Neuronal stem cell (in vitro differentiated cells): ENCODE measurements around the gene PDGFRA.

Experiments used
- DNase-seq: peaks from one replicate; pipeline ENCODE4 v3.0.0-alpha.2; 2013; ENCODE audit warnings: low spot score
- H2AFZ ChIP-seq: one replicate; pipeline ENCODE4 v1.6.1; 2013; ENCODE audit warnings: mild to moderate bottlenecking, low read length, inconsistent platforms
- H2AK5ac ChIP-seq: 2 replicates; pipeline ENCODE4 v1.6.1; 2013; ENCODE audit warnings: low read depth, mild to moderate bottlenecking, inconsistent platforms, low read length, moderate library complexity, mixed read lengths
- H2BK120ac ChIP-seq: 2 replicates; pipeline ENCODE4 v1.6.1; 2013; ENCODE audit warnings: low read depth, mild to moderate bottlenecking, inconsistent platforms, low read length, moderate library complexity, mixed read lengths
- H2BK12ac ChIP-seq: one replicate; pipeline ENCODE4 v1.6.1; 2013; ENCODE audit warnings: low read length, inconsistent platforms
- H2BK15ac ChIP-seq: 2 replicates; pipeline ENCODE4 v1.6.1; 2013; ENCODE audit warnings: mild to moderate bottlenecking, low read length, inconsistent platforms, mixed read lengths
- H2BK5ac ChIP-seq: one replicate; pipeline ENCODE4 v1.6.1; 2013; ENCODE audit warnings: inconsistent platforms, mild to moderate bottlenecking, low read length, moderate library complexity
- H3K14ac ChIP-seq: one replicate; pipeline ENCODE4 v1.6.1; 2013; ENCODE audit warnings: low read length, inconsistent platforms
- H3K18ac ChIP-seq: 2 replicates; pipeline ENCODE4 v1.6.1; 2013; ENCODE audit warnings: low read length, inconsistent platforms
- H3K23ac ChIP-seq: 2 replicates; pipeline ENCODE4 v1.6.1; 2013; ENCODE audit warnings: low read depth, mild to moderate bottlenecking, mixed read lengths, low read length, inconsistent platforms; ENCODE audit not compliant: poor library complexity
- H3K27ac ChIP-seq: replicated peaks from 3 replicates; pipeline ENCODE4 v1.5.1; 2013; ENCODE audit warnings: low read length, inconsistent platforms
- H3K27me3 ChIP-seq, 3 experiments: 2 replicates each; pipeline ENCODE4 v1.6.1; 2013; ENCODE audit warnings: low read length in 3 of 3, mild to moderate bottlenecking in 2 of 3, inconsistent platforms in 1 of 3, low read depth in 1 of 3, mixed read lengths in 1 of 3, moderate library complexity in 1 of 3; ENCODE audit not compliant: control insufficient read depth in 3 of 3, insufficient read depth in 3 of 3
- H3K36me3 ChIP-seq, 2 donors: replicated peaks in 1 of 2; 2 replicates each; pipeline ENCODE4 v1.6.1; 2013; ENCODE audit warnings: low read length in 2 of 2; ENCODE audit not compliant: control insufficient read depth in 2 of 2, insufficient read depth in 2 of 2
- H3K4ac ChIP-seq: 2 replicates; pipeline ENCODE4 v1.6.1; 2013; ENCODE audit warnings: inconsistent platforms, mild to moderate bottlenecking, low read length, moderate library complexity
- H3K4me1 ChIP-seq, 2 donors: 1 replicate in 1 of 2; 2 replicates in 1 of 2; pipeline ENCODE4 v1.6.1; 2013; ENCODE audit warnings: low read length in 2 of 2, low read depth in 1 of 2; ENCODE audit not compliant: control insufficient read depth in 2 of 2, insufficient read depth in 1 of 2
- H3K4me2 ChIP-seq: one replicate; pipeline ENCODE4 v1.6.1; 2013; ENCODE audit warnings: mild to moderate bottlenecking, low read length, inconsistent platforms; ENCODE audit not compliant: insufficient read depth, poor library complexity, severe bottlenecking
- H3K4me3 ChIP-seq, 2 donors: 2 replicates each; pipeline ENCODE4 v1.5.1; 2013; ENCODE audit warnings: low read length in 2 of 2, mild to moderate bottlenecking in 2 of 2, inconsistent platforms in 1 of 2, moderate library complexity in 1 of 2
- H3K79me1 ChIP-seq: one replicate; pipeline ENCODE4 v1.6.1; 2013; ENCODE audit warnings: low read depth, mild to moderate bottlenecking, inconsistent platforms, low read length, moderate library complexity
- H3K9ac ChIP-seq: one replicate; pipeline ENCODE4 v1.6.1; 2013; ENCODE audit warnings: mild to moderate bottlenecking, low read depth, low read length, inconsistent platforms; ENCODE audit not compliant: poor library complexity
- H3K9me3 ChIP-seq, 2 donors: replicated peaks in 1 of 2; 2 replicates each; pipeline versions ENCODE3 to v1.6.1; 2013; ENCODE audit warnings: low read length in 2 of 2, mild to moderate bottlenecking in 2 of 2, inconsistent platforms in 1 of 2, low read depth in 1 of 2, mixed read lengths in 1 of 2, moderate library complexity in 1 of 2; ENCODE audit not compliant: control insufficient read depth in 2 of 2, insufficient read depth in 1 of 2
- H4K8ac ChIP-seq: one replicate; pipeline ENCODE4 v1.6.1; 2013; ENCODE audit warnings: low read depth, mild to moderate bottlenecking, inconsistent platforms, low read length, moderate library complexity
- H4K91ac ChIP-seq: one replicate; pipeline ENCODE4 v1.6.1; 2013; ENCODE audit warnings: low read length, low read depth, mild to moderate bottlenecking, inconsistent platforms; ENCODE audit not compliant: poor library complexity
- WGBS, 2 donors: extraction: QIAGEN DNeasy Blood & Tissue Kit; methylation state at CpG; one replicate each; pipeline ENCODE4 v1.1.7; 2013; ENCODE audit warnings: missing lambda C conversion rate in 2 of 2, mixed read lengths in 1 of 2; ENCODE audit not compliant: insufficient read length in 2 of 2, insufficient replicate concordance in 1 of 2; ENCODE audit errors: extremely low coverage in 2 of 2; 5-methylcytosine and 5-hydroxymethylcytosine counted together

The PDGFRA gene

DNA sequence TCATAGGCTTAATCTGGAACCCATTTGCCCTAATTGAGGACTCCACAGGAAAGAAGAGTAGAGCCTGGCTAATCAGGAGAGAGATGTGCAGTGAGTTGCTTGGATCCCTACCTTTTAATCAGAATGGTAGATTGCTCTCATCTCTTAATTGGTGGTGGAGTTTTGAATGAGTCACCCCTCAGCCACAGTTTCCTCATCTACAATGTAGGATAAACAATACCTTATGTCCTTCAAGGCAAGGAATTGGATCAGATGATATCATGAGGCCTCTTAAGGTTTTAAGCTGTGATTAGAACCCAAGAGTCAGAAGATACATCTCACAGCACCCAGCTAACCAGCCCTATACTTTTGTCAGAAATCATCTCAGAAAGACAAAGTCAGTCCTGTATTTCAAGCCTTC is 39.1 kb downstream of the PDGFRA start:
- no peak overlapping the region for H2AK5ac ChIP-seq
- H3K14ac ChIP-seq = no peak overlapping the region
- no peak overlapping the region for H4K91ac ChIP-seq
- H3K27me3 ChIP-seq = no peaks in the 10 kb centered on the region
- no peak overlapping the region for H2BK120ac ChIP-seq
- no peaks in the 10 kb centered on the region for H3K4me1 ChIP-seq
- H3K79me1 ChIP-seq = no peaks in the 10 kb centered on the region
- no peak overlapping the region for H2BK5ac ChIP-seq
- no peak overlapping the region for H3K23ac ChIP-seq
- no peak overlapping the region for H3K27ac ChIP-seq
- no peak overlapping the region for H3K18ac ChIP-seq
- no peak for DNase-seq
- H3K9ac ChIP-seq = no peak overlapping the region
- no peak overlapping the region for H4K8ac ChIP-seq
- no peak overlapping the region for H3K4ac ChIP-seq
- no peaks in the 10 kb centered on the region for H3K9me3 ChIP-seq
- no peak overlapping the region for H3K4me3 ChIP-seq
- no peak overlapping the region for H3K4me2 ChIP-seq
- H3K36me3 ChIP-seq = peaks cover 0 to 1% of the 10 kb centered on the region in 2 donors
- no peak overlapping the region for H2AFZ ChIP-seq
- H2BK12ac ChIP-seq = no peak overlapping the region
- H2BK15ac ChIP-seq = no peak overlapping the region

DNA sequence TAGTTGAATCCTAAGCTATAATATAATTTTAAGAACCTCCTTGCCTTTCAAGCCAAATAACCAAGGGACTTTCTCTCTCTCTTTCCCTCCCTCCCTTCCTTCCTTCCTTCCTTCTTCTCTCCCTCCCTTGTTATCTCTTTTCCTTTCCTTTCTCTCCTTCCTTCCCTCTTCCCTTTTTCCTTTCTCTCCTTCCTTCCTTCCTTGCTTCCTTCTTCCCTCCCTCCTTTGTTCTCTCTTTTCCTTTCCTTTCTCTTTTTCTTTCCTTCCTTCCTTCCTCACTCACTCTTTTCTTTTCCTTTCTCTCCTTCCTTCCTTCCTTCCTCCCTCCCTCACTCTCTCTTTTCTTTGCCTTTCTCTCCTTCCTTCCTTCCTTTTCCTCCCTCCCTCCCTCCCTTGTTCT is 42.4 kb downstream of the PDGFRA start:
- Histone ChIP-seq H4K8ac (no peak overlapping the region), H4K91ac (no peak overlapping the region), H3K36me3 (peaks cover 0 to 1% of the 10 kb centered on the region in 2 donors), H3K27ac (no peak overlapping the region), H3K14ac (no peak overlapping the region), H3K27me3 (peaks cover 0 to 8% (median 0%) of the 10 kb centered on the region in 3 experiments), H2BK120ac (no peak overlapping the region), H3K23ac (no peak overlapping the region), H2BK5ac (no peak overlapping the region), H3K18ac (no peak overlapping the region), H3K4me3 (no peak overlapping the region), H3K4me2 (no peak overlapping the region), H3K4ac (no peak overlapping the region), H2BK15ac (no peak overlapping the region), H3K9ac (no peak overlapping the region), H2AFZ (no peak overlapping the region), H3K4me1 (no peaks in the 10 kb centered on the region), H2BK12ac (no peak overlapping the region), H2AK5ac (no peak overlapping the region), H3K9me3 (no peaks in the 10 kb centered on the region), H3K79me1 (no peaks in the 10 kb centered on the region)
- DNase-seq = no peak

DNA sequence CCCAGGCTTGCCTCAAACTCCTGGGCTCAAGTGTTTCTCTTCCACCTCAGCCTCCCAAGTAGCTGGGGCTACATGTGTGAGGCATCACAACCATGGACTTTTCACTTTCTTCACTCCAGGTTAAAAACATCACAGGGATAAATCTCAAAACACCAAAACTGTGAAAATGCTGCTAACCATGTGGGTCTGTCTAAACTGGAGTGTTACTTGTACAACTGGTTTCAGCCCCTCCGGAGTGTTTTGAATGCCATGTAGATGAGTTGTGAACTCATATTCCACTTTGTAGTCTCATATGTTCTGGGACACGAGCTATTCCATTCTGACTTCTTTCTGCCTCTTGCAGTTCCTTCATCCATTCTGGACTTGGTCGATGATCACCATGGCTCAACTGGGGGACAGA is 43.0 kb downstream of the PDGFRA start:
- H2BK120ac ChIP-seq = no peak overlapping the region
- H3K9ac ChIP-seq = no peak overlapping the region
- H3K18ac ChIP-seq = no peak overlapping the region
- H3K4me1 ChIP-seq = peaks cover 0 to under 1% of the 10 kb centered on the region in 2 donors
- H2BK5ac ChIP-seq = no peak overlapping the region
- no peak overlapping the region for H2BK15ac ChIP-seq
- H3K9me3 ChIP-seq = no peaks in the 10 kb centered on the region
- H3K4me3 ChIP-seq = no peak overlapping the region
- H3K27me3 ChIP-seq = peaks cover 0 to 14% (median 0%) of the 10 kb centered on the region in 3 experiments
- H3K23ac ChIP-seq = no peak overlapping the region
- no CpG with 5 or more reads among the region's 3 CpGs for WGBS, 2 donors
- H3K4ac ChIP-seq = no peak overlapping the region
- H3K79me1 ChIP-seq = no peaks in the 10 kb centered on the region
- no peak overlapping the region for H2AFZ ChIP-seq
- no peak overlapping the region for H2AK5ac ChIP-seq
- no peak overlapping the region for H3K27ac ChIP-seq
- H3K4me2 ChIP-seq = no peak overlapping the region
- H2BK12ac ChIP-seq = no peak overlapping the region
- no peak overlapping the region for H4K8ac ChIP-seq
- peaks cover 0 to 1% of the 10 kb centered on the region in 2 donors for H3K36me3 ChIP-seq
- H3K14ac ChIP-seq = no peak overlapping the region
- no peak overlapping the region for H4K91ac ChIP-seq
- no peak for DNase-seq

DNA sequence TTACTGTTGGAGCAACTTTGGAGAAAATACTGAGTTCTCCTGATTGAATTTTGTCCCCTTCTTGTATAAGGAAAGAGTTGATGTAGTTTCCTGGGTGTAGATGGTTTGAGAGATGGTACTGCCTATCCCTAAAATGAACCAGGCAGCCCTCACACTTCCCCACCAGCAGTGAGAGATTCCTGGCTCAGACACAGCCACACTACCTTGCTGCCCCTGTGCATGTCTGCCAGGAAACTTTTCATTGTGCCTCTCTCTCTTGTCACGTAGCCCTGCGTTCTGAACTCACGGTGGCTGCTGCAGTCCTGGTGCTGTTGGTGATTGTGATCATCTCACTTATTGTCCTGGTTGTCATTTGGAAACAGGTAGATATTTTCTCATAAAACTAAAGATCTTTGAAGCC is 45.2 kb downstream of the PDGFRA start:
- DNase-seq = no peak
- Histone ChIP-seq H3K27me3 (peaks cover 0 to 23% (median 0%) of the 10 kb centered on the region in 3 experiments), H3K14ac (no peak overlapping the region), H2BK120ac (no peak overlapping the region), H4K91ac (no peak overlapping the region), H3K36me3 (peaks cover 0 to 1% of the 10 kb centered on the region in 2 donors), H2BK12ac (no peak overlapping the region), H2BK5ac (no peak overlapping the region), H3K23ac (no peak overlapping the region), H2AK5ac (no peak overlapping the region), H2AFZ (no peak overlapping the region), H3K9ac (no peak overlapping the region), H4K8ac (no peak overlapping the region), H3K9me3 (no peaks in the 10 kb centered on the region), H3K79me1 (no peaks in the 10 kb centered on the region), H3K4me2 (no peak overlapping the region), H3K18ac (no peak overlapping the region), H3K27ac (no peak overlapping the region), H3K4me1 (peaks cover 2 to 4% of the 10 kb centered on the region in 2 donors), H3K4ac (no peak overlapping the region), H3K4me3 (no peak overlapping the region), H2BK15ac (no peak overlapping the region)
- WGBS, 2 donors = no CpG with 5 or more reads among the region's 3 CpGs
